B cell (primary cell): ENCODE data around the gene HDDC3. TPM values are rescaled to one million over a fixed set of nuclear protein-coding genes. Genes with fewer than 3 reads are reported as not detected.

Experiments used
- ATAC-seq: fragments of 200-7000 bp; cut with Tn5 transposase; one replicate; pipeline ENCODE4 v1.10.0; 2021; ENCODE audit warnings: low read depth, mild to moderate bottlenecking, moderate number of reproducible peaks, moderate library complexity
- CTCF ChIA-PET: fragments of 350-600 bp; sonication (Branson Sonifier 250); formaldehyde crosslinking; loops from one replicate; lab custom pipeline; 2021; ENCODE audit warnings: antibody characterized with exemption, inconsistent platforms; lab: Charles Lee
- POLR2A ChIA-PET: fragments of 350-600 bp; sonication (Branson Sonifier 250); formaldehyde crosslinking; loops from one replicate; lab custom pipeline; 2021; ENCODE audit warnings: antibody characterized with exemption; lab: Charles Lee
- DNase-seq: peaks from one replicate; pipeline ENCODE4 v3.0.0; 2013
- H2AFZ ChIP-seq: 2 replicates; pipeline ENCODE4 v1.6.1; 2012; ENCODE audit warnings: mild to moderate bottlenecking, low read depth, low read length; ENCODE audit not compliant: insufficient read depth, poor library complexity, severe bottlenecking
- H3K27ac ChIP-seq, 2 donors: 1 replicate in 1 of 2; 2 replicates in 1 of 2; pipeline ENCODE4 v1.5.1; 2012 to 2013; ENCODE audit warnings: low read length in 2 of 2, mild to moderate bottlenecking in 2 of 2, moderate library complexity in 1 of 2
- H3K27me3 ChIP-seq, 4 experiments: fragments of 200-600 bp in 1 of 4; sonication (generic) in 1 of 4; replicated peaks in 1 of 4; 1 replicate in 2 of 4; 2 replicates in 2 of 4; pipeline versions ENCODE4 v1.6.1 to v1.7.0; 2013 to 2016; ENCODE audit warnings: low read length in 3 of 4, mild to moderate bottlenecking in 2 of 4, mixed read lengths in 1 of 4, moderate library complexity in 1 of 4; ENCODE audit not compliant: insufficient read depth in 4 of 4, control insufficient read depth in 3 of 4; ENCODE audit errors: control extremely low read depth in 1 of 4
- H3K36me3 ChIP-seq, 2 experiments: replicated peaks in 1 of 2; 1 replicate in 1 of 2; 2 replicates in 1 of 2; pipeline versions ENCODE4 v1.6.1 to v1.7.1; 2013; ENCODE audit warnings: low read length in 1 of 2; ENCODE audit not compliant: insufficient read depth in 2 of 2, control insufficient read depth in 1 of 2; ENCODE audit errors: control extremely low read depth in 1 of 2, extremely low read depth in 1 of 2
- H3K4me1 ChIP-seq, 2 donors: fragments of 200-600 bp in 1 of 2; sonication (generic) in 1 of 2; 1 replicate in 1 of 2; 2 replicates in 1 of 2; pipeline versions ENCODE4 v1.5.1 to v1.6.1; 2013 to 2017; ENCODE audit warnings: low read length in 2 of 2; ENCODE audit not compliant: control insufficient read depth in 2 of 2, insufficient read depth in 2 of 2
- H3K4me2 ChIP-seq: replicated peaks from 2 replicates; pipeline ENCODE3; 2012; ENCODE audit warnings: mild to moderate bottlenecking, low read depth, low read length; ENCODE audit not compliant: poor library complexity, severe bottlenecking
- H3K4me3 ChIP-seq, 5 experiments: fragments of 200-600 bp in 1 of 5; sonication (generic) in 1 of 5; 1 replicate in 3 of 5; 2 replicates in 2 of 5; pipeline versions ENCODE4 v1.5.1 to v1.7.0; 2011 to 2016; ENCODE audit warnings: low read length in 4 of 5, mild to moderate bottlenecking in 4 of 5, low read depth in 2 of 5, control low read depth in 1 of 5, moderate library complexity in 1 of 5; ENCODE audit not compliant: insufficient read depth in 1 of 5; ENCODE audit errors: control extremely low read depth in 1 of 5, extremely low read depth in 1 of 5
- H3K79me2 ChIP-seq: fragments of 200-600 bp; sonication (generic); one replicate; pipeline ENCODE4 v1.6.0; 2016; ENCODE audit warnings: low read length; ENCODE audit not compliant: control insufficient read depth, insufficient read depth
- H3K9ac ChIP-seq: fragments of 200-600 bp; sonication (generic); 2 replicates; pipeline ENCODE4 v1.6.1; 2017; ENCODE audit warnings: mild to moderate bottlenecking, low read length, moderate library complexity
- H3K9me3 ChIP-seq, 3 donors: one replicate each; pipeline versions ENCODE4 v1.6.1 to v1.7.1; 2013; ENCODE audit warnings: low read length in 2 of 3; ENCODE audit not compliant: control insufficient read depth in 2 of 3, insufficient read depth in 1 of 3; ENCODE audit errors: control extremely low read depth in 1 of 3
- H4K20me1 ChIP-seq: 2 replicates; pipeline ENCODE4 v1.6.0; 2012; ENCODE audit warnings: mild to moderate bottlenecking, low read length; ENCODE audit not compliant: insufficient read depth, control insufficient read depth, poor library complexity, severe bottlenecking
- H3K27ac Mint-ChIP-seq: one replicate; pipeline ENCODE4 v1.8.0; 2021; ENCODE audit warnings: mixed read lengths
- H3K27me3 Mint-ChIP-seq: one replicate; pipeline ENCODE4 v1.8.0; 2021; ENCODE audit warnings: mixed read lengths
- H3K4me1 Mint-ChIP-seq: one replicate; pipeline ENCODE4 v1.8.0; 2021; ENCODE audit warnings: mixed read lengths
- H3K4me3 Mint-ChIP-seq: one replicate; pipeline ENCODE4 v1.8.0; 2021; ENCODE audit warnings: mixed read lengths
- H3K9me3 Mint-ChIP-seq: one replicate; pipeline ENCODE4 v1.8.0; 2022; ENCODE audit warnings: mixed read lengths; ENCODE audit not compliant: insufficient read depth
- CTCF ChIP-seq: fragments of 200-600 bp; IDR thresholded peaks from one replicate; pipeline ENCODE4 v1.8.0; 2022; ENCODE audit warnings: antibody characterized with exemption, mild to moderate bottlenecking
- EZH2 ChIP-seq: IDR thresholded peaks from 2 replicates; pipeline ENCODE4 v1.6.1; 2012; ENCODE audit warnings: borderline replicate concordance, low read depth, mild to moderate bottlenecking, moderate library complexity, low read length; ENCODE audit not compliant: insufficient read depth, poor library complexity, severe bottlenecking
- WGBS: methylation state at CpG from one replicate; pipeline ENCODE4 v1.1.5; 2013; ENCODE audit warnings: missing lambda C conversion rate; ENCODE audit not compliant: insufficient coverage; 5-methylcytosine and 5-hydroxymethylcytosine counted together
- intact Hi-C: fragments of 100-400 bp; cut with micrococcal nuclease; formaldehyde crosslinking; loops from one replicate; pipeline ENCODE4 v1.10.0; 2022
- polyA plus RNA-seq: library from polyadenylated mRNA; depleted of rRNA; stranded (reverse); fragments of >200 nt; gene quantifications from 2 replicates; pipeline ENCODE4 v1.2.3, GENCODE V29; 2012
- total RNA-seq, 2 donors: library from RNA; stranded (reverse); fragments of 120-200 nt in 1 of 2; gene quantifications; 1 replicate in 1 of 2; 2 replicates in 1 of 2; pipeline versions ENCODE4 v1.2.3 to v1.2.4, GENCODE V29; 2013 to 2022

HDDC3 gene
- total and polyA plus RNA-seq, 2 donors (not counting 1 experiment from before 2014, with no cell fraction given), result 23.9 to 26.8 TPM

GRCh38 chr15:90957031-90957790 lies 24.9 kb upstream of the HDDC3 start:
- Histone ChIP-seq H2AFZ (peak overlapping the region; percentile 56), H3K4me1 (peaks cover 16 to 24% of the 10 kb centered on the region in 2 donors), H3K27ac (no peak overlapping the region), H3K9me3 (no peaks in the 10 kb centered on the region), H4K20me1 (peaks cover 12% of the 10 kb centered on the region), H3K36me3 (peaks cover 0 to 25% of the 10 kb centered on the region in 2 experiments), H3K79me2 (peaks cover 13% of the 10 kb centered on the region), H3K4me3 (peak overlapping the region in 4 of 5 experiments; percentile 31 to 53 (median 46)), H3K4me2 (peak overlapping the region; percentile 89), H3K27me3 (no peaks in the 10 kb centered on the region), H3K9ac (peak overlapping the region; percentile 44)
- peak overlapping the region; percentile 90 for H3K4me3 Mint-ChIP-seq
- ChIA-PET POLR2A (interaction anchor here (0.6 to 1.6 kb wide), 3 partner anchors 16 to 76 kb away, joined by 3 to 9 read pairs (median 3); no protein-coding TSS in a partner anchor), CTCF (interaction anchor here (0.5 to 8.7 kb wide), 28 partner anchors 9 to 316 kb away, joined by 3 to 118 read pairs (median 5); partner anchors contain the start of genes HDDC3, MAN2A2, UNC45A and VPS33B)
- peaks cover 21% of the 10 kb centered on the region for H3K4me1 Mint-ChIP-seq
- no peaks in the 10 kb centered on the region for H3K27me3 Mint-ChIP-seq
- 76% methylated on average over 55 of the region's 63 CpGs for WGBS
- no peaks in the 10 kb centered on the region for H3K9me3 Mint-ChIP-seq
- no peak for TF ChIP-seq CTCF
- no peak for TF ChIP-seq EZH2
- ATAC-seq (no peak), DNase-seq (no peak)
- H3K27ac Mint-ChIP-seq, result peak overlapping the region; percentile 56
- intact Hi-C loops, result loop anchor here (2.0 to 5.0 kb wide), 2 partner anchors 65 to 314 kb away; partner anchors contain the start of gene VPS33B
